NCI-H446 (cell line): ENCODE measurements around the gene S100A3.

ENCODE experiments used
- DNase-seq, 2 experiments: peaks; one replicate each; lab custom pipeline; 2025; lab: John Stamatoyannopoulos, UW

Gene S100A3

GRCh38 chr1:153549741-153550397 is 811 bp upstream of the S100A3 start:
- DNase-seq: peak; percentile 30 to 43

DNA sequence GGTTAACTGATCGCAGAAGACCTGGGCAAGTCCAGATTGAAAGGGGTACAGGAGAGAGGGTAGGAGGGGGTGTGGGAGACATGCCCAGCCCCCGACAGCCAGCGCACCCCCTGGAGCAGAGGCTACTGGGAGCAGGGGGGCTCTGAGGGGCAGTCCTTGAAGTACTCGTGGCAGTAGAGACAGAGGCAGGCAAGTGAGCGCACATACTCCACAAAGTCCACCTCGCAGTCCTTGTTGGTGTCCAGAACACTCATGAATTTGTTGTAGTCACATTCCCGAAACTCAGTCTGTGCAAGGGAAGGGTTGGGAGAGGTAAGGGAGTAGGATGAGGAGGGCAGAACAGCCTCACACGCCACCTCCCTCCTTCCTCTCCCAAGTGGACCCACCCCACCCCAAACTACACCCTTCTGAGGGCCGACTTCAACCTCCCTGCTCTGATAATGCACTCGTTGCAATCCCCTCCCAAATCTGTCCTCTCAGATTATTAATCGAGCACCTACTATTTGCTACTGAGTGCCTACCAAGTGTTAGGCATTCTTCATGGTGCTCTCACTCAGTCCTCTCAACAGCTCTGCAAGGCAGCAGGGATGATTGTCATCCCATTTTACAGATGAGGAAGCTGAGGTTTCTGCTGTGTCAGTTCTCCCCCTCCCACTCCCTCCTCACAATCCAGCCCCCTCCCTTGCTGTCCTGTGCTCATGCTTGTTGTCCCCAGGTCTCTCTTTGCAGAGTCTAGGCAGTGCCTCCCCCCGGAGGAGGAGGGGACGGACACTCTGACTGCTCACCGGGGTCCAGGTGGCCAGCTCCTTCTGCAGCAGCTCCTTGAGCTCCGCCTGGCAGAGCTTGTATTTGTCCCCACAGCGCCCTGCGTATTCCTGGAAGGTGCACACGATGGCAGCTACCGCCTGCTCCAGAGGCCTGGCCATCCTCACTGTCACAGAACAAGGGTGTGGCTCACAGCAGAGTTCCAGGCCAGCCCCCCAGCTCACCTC is 1.2 kb downstream of the S100A3 start:
- DNase-seq: no peak

- no peak for DNase-seq
These were observed 2.1 kb downstream of the S100A3 start for GRCh38 chr1:153546796-153547559.

DNA sequence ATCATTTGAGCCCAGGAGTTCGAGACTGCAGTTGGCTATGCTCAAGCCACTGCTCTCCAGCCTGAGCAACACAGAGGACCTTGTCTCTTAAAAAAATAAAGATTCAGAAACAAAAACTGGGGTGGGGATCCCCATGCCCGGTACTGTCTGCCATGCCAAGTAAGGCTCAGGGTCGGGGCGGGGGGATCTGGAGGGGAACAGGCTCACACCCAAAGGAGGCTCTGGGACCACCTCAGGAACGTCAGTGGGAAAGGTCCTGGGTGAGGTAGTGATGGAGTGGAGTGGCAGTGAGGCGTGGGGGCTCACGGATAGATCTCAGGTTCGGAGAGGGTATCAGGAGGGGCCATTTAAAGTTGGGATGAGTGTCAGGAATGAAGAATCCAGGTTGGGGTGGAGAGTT is 2.7 kb downstream of the S100A3 start:
- no peak for DNase-seq

DNA sequence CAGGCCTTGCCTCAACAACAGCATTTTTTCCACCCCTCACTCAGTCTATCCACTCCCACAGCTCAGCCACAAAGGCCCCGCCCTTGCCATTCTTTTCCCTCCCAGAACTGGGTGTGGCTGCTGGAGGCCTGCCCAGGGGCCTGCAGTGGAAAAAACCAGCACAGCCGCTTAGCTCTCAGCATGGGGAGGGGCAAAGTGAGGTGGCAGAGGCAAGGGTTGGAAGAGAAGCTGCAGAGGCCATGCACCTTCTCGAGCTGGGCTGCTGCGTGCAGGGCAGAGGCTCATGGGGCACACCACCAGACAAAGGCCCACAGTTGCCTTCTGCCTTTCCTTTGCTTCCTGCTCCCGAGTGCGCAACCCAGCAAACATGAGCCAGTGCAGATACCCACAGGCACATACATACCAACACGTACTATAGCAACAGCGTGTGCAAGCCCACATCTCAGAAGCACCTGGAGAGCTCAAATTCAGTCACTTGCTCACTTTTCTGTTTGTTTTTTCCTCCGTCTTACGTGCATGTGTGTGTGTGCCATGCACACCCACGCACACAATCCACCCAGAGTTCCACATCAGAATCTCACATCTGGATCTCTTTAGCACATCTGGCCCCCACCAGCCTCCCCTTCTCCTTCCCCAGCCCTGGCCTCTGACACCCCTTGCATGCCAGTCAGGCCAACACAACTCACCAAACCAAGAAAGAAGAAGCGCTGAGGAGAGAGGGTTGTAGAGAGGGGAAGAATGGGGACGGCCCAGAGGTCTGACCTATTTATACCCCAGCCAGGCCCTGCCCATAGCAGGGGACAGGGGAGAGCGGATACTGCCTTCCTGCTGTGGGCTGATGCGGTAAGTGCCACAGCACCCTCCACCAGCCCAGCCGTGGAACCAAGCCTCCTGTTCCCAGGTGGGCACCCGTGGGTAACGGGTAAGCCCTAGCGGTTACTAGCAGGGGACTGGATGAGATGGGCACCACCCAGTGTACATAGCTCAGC is 3.7 kb downstream of the S100A3 start, which contains the start of gene S100A4:
TSS of gene S100A4 (minus strand) at position 740 of the 989 bp plus-strand sequence. CDS start 1,012 bp downstream, outside the sequence.
- DNase-seq: peak; percentile 94 to 98

GRCh38 chr1:153544453-153545066 is 4.5 kb downstream of the S100A3 start:
- DNase-seq: no peak

DNA sequence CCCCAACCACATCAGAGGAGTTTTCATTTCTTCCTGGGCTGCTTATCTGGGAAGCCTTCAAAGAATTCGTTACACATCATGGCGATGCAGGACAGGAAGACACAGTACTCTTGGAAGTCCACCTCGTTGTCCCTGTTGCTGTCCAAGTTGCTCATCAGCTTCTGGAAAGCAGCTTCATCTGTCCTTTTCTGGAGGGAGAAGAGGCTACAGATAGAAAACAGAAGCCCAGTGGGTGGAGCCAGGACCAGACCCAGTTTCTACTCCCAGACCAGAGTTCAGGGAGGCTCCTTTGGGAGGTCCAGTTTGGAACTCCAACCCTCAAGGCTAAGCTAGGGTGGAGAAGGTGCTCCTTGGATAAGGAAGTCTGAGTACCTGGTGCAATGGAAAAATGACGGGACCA is 5.3 kb downstream of the S100A3 start:
- no peak for DNase-seq

DNA sequence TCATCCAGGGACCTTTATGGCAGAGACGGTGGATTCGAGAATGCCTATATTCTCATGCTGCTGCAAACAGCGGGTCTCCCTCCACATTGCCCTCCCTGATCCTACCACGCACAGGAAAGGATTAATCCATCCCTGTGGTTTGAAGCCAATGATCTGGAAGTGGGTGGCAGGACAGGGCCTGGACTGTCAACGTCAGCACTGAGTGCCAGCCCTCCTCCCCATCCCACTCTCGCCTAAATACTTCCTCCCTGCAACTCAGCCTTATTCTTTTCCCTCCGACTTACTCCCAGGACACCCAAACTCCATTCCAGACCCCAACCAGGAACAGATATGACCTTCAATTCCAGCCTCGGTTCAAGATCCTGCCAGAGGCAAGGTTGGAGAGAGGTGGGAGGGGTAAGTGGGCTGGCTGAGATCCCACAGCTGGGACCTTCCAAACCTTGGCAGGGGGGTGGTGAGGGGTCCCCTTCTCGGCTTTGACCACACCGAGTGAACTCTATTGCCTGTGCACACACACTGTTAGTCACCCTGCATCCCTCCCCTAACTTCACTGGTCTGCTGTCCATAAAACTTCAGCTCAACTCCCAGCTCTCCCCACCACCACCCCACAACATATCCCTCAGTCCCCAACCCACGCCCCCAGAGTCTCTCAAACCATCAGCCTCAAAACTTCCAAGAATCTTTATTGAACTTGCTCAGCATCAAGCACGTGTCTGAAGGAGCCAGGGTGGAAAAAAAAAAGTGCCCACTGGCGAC is 5.9 kb downstream of the S100A3 start:
- DNase-seq: no peak

GRCh38 chr1:153541641-153542590 is 7.1 kb downstream of the S100A3 start:
- no peak for DNase-seq

DNA sequence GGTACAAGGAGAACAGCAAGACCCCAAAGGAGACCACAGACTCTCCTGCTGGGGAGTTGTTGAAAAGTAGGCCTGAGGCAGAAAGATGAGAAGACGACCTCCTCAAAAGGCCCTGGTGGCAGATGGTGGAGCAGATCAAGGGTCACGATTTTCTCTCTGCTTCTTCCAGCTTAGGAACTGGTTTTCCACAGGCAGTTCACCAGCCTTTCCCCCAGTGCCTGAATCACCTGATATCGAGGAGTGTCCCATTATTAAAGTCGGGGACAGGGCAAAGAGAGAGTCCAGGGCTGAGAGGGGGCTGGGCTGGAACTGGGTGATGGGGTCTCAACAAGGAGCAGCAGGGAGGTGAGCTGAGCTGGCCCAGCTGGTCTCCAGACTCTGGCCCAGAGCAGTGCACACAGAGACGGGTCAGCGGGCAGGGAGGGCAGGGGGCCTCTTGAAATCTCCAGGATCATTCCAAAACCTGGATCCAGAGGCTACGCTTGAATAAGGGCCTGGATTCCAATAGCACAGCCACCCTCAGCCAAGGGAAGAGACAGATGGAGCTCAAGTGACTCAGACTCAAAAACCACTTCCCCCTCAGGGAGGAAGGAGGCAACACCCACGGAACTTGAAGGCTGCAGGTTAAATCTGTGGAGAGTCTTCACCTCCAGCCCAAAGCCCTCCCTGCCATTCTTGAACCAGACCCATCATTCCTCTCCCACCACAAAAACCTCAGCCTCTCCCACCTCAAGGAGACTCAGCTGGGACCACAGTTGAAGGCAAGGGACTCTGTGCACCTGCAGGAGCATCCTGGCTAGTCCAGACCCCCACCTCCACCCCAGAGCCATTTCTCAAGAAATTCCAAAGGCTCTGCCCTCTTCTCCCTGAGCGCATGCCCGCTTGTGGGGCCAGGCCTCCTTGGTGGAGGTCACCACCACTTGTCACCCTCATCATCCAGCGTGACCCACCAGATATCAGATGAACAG is 8.4 kb downstream of the S100A3 start, which contains the start of gene S100A5:
TSS of gene S100A5 (minus strand) at position 541 of the 968 bp plus-strand sequence. CDS start 743 bp downstream, outside the sequence.
- DNase-seq: peak; percentile 82 to 89

DNA sequence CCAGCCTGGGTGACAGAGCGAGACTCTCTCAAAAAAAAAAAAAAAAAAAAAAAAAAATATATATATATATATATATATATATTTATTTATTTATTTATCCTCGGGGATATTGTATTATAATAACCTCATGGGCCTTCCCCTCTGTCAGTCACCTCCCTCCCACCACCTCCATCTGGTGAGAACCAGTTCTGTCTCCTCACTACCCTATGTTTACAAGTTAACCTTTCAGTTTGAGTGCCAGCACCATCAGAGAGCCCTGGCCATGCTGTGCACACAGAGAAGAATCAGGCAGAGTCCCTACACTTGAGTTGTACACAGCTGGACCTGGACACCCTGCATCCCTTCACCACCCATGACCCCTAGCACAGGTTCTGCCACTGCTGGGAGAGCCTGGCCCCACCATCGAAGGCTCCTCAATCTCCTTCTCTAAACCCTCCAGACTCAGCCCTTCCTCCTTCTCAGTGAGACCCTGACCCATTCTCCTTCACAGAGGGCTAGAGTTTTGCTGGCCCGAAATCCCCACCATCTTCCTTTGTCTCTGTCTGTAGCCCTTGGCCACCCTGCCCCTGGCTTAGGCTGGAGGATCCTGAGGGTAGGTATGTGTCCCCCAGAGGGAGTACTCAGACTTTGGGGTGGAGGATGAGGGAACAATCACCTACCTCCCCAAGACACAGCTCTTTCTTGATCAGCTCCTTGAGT is 9.5 kb downstream of the S100A3 start:
- DNase-seq: peak in 1 of 2 experiments; percentile 46

GRCh38 chr1:153538315-153538821 is 10.7 kb downstream of the S100A3 start:
- peak in 1 of 2 experiments; percentile 19 for DNase-seq

DNA sequence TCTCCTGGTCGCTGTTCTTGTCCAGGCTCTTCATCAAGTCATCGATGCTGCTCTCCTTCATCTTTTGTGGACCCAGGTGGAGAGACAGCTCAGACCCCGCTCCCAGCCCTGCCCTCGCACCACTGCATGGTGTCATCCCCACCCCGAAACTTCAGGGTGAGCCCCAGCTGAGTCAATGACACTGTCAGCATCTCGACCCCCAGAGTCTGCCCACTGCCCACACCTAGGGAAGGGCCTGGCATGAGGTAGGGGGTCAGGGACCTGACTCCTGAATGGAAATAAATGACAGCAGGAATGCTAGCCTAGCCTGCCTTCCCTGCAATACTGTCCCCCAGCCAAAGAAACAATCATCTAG is 11.7 kb downstream of the S100A3 start:
- no peak for DNase-seq

DNA sequence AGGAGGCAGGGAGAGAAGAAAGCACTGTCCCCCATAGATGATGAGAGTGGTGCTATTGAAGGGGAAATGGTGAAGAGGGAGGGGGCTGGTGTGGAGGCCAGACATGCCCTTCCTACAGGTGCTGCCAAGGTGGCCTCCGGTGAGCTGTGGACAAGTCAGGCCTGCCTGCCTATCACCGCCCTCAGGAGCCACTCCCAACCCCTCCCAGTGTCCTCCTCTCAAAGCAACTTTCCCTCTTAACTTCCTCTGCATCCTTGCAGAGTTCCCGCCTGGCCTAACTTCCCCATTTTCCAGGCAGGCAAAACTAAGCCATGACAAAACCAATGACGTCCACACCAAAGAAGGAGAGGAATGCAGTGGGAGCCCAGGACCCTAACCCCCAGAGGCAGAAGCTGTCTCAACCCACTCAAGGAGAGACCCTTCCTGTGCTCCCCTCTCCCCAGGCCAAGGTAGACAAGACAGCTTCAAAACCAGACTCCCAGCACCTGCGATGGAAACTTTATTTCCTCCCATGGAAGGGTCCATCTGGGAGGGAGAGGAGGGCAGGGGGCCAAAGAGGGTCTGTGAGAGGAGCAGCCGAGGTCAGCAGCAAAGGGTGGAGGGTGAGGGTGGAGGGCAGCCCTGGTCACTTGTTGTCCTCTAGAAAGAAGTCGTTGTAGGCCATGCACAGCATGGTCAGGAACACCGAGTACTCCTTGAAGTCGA is 12.2 kb downstream of the S100A3 start:
- DNase-seq: no peak

DNA sequence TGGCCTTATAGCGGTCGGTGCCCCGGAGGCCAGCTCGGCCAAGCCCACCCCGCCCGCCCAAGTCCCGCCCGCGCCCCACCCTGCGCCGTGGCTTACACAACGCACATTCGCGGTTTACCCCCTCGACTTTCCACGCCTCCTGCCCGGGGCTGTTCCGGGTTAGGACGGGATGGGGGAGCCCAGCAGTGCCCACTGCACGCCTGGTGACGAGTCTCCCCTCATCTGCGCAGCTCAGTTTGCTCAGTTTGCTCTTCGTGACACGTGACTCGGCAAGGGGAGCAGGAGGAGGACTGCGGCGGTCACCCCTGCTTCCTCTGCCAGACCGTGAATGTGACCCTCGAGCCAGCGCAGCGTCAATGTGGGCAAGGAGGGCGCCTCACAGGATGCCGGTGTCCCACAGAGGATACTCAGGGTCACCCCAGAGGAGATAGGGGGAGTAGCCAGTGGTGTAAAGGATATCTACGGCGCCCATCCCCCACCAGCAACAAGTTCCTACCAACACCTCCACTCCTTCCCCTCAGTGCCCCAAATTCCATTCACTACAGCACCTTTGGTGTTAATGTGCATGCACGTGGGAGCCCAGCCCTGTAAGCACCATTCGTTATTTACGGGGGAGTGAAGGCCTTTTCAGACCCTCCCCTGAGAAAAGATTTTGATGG is 12.9 kb downstream of the S100A3 start:
- no peak for DNase-seq
